A549 (cell line): ENCODE data around the gene PRKCE. TPM values are rescaled to one million over a fixed set of nuclear protein-coding genes. Genes with fewer than 3 reads are reported as not detected.

ENCODE experiments used
- ATAC-seq, 2 experiments: fragments of 200-7000 bp in 1 of 2; fragments of >200 bp in 1 of 2; cut with Nextera tagmentation in 1 of 2; cut with Tn5 transposase in 1 of 2; 3 replicates each; pipeline versions ENCODE4 v1.8.0 to v1.9.1; 2018 to 2020; ENCODE audit warnings: mild to moderate bottlenecking in 1 of 2, moderate library complexity in 1 of 2
- CTCF ChIA-PET: fragments of 300-600 bp; sonication (Branson Sonifier 250); formaldehyde crosslinking; extraction: SDS; loops from one replicate; lab custom pipeline; 2021; ENCODE audit warnings: antibody characterized with exemption, inconsistent platforms; lab: Yijun Ruan, JAX
- POLR2A ChIA-PET: fragments of 350-600 bp; formaldehyde crosslinking; extraction: SDS; loops from one replicate; lab custom pipeline; 2021; ENCODE audit warnings: antibody characterized with exemption, inconsistent platforms; lab: Yijun Ruan, JAX
- DNase-seq, 2 experiments: peaks; one replicate each; pipeline versions ENCODE4 v3.0.0 to v3.0.0-alpha.2; 2011 to 2016; ENCODE audit warnings: low read depth in 1 of 2, low spot score in 1 of 2
- FAIRE-seq: peaks from 2 replicates; lab custom pipeline; 2011; peaks lifted over from hg19 to GRCh38; lab: Jason Lieb, UNC
- H3K27ac ChIP-seq, 2 experiments: fragments of >200 bp; sonication (Bioruptor Twin); formaldehyde crosslinking; 3 replicates each; pipeline ENCODE4 v1.5.1; 2016 to 2017
- H3K4me1 ChIP-seq: fragments of >200 bp; sonication (Bioruptor Twin); formaldehyde crosslinking; 3 replicates; pipeline ENCODE4 v1.6.1; 2016
- H3K4me2 ChIP-seq: fragments of >200 bp; sonication (Bioruptor Twin); formaldehyde crosslinking; 3 replicates; pipeline ENCODE4 v1.6.1; 2016
- H3K4me3 ChIP-seq: fragments of >200 bp; sonication (Bioruptor Twin); formaldehyde crosslinking; 3 replicates; pipeline ENCODE4 v1.5.1; 2016
- H3K9me3 ChIP-seq: fragments of >200 bp; sonication (Bioruptor Twin); formaldehyde crosslinking; 3 replicates; pipeline ENCODE4 v1.6.1; 2016
- CBX2 ChIP-seq: fragments of 200-600 bp; sonication (generic); IDR thresholded peaks from 2 replicates; pipeline ENCODE4 v1.6.1; 2016; ENCODE audit warnings: low read depth, mild to moderate bottlenecking, borderline replicate concordance
- CEBPB ChIP-seq, 2 experiments: fragments of >200 bp in 1 of 2; sonication (Bioruptor Twin) in 1 of 2; formaldehyde crosslinking in 1 of 2; IDR thresholded peaks; 2 replicates each; pipeline ENCODE4 v1.6.1; 2012 to 2016
- CHD2 ChIP-seq: fragments of 150-350 bp; IDR thresholded peaks from 2 replicates; pipeline ENCODE4 v1.6.1; 2014; ENCODE audit warnings: low read length; ENCODE audit not compliant: partially characterized antibody
- CHD4 ChIP-seq: fragments of 200-600 bp; sonication (generic); IDR thresholded peaks from 2 replicates; pipeline ENCODE4 v1.6.1; 2016; ENCODE audit warnings: antibody characterized with exemption, mild to moderate bottlenecking, borderline replicate concordance
- EHF ChIP-seq: fragments of 250-450 bp; sonication (Bioruptor Pico); IDR thresholded peaks from 2 replicates; pipeline ENCODE4 v1.5.0; 2020; ENCODE audit warnings: mild to moderate bottlenecking
- EP300 ChIP-seq, 2 experiments: fragments of >200 bp; sonication (Bioruptor Twin); formaldehyde crosslinking; IDR thresholded peaks; 2 replicates in 1 of 2; 3 replicates in 1 of 2; pipeline ENCODE4 v1.6.1; 2016 to 2017
- ESRRA ChIP-seq: fragments of 150-350 bp; IDR thresholded peaks from 2 replicates; pipeline ENCODE4 v1.6.1; 2014; ENCODE audit warnings: mild to moderate bottlenecking, low read length, borderline replicate concordance
- FOSB ChIP-seq: fragments of 250-450 bp; sonication (Bioruptor Pico); IDR thresholded peaks from 2 replicates; pipeline ENCODE4 v1.5.0; 2020; ENCODE audit warnings: mild to moderate bottlenecking, moderate library complexity
- FOSL2 ChIP-seq, 2 experiments: fragments of 450-650 bp in 1 of 2; fragments of >200 bp in 1 of 2; sonication (Bioruptor Twin) in 1 of 2; formaldehyde crosslinking; IDR thresholded peaks; 2 replicates each; pipeline versions ENCODE4 v1.5.0 to v1.6.1; 2016 to 2020; ENCODE audit warnings: mild to moderate bottlenecking in 1 of 2, moderate library complexity in 1 of 2
- FOXS1 ChIP-seq: fragments of 250-450 bp; sonication (Bioruptor Pico); IDR thresholded peaks from 2 replicates; pipeline ENCODE4 v1.5.0; 2020; ENCODE audit warnings: mild to moderate bottlenecking, moderate library complexity
- HDAC2 ChIP-seq: fragments of 200-600 bp; sonication (generic); IDR thresholded peaks from 2 replicates; pipeline ENCODE4 v1.6.1; 2016
- HOXA7 ChIP-seq: fragments of 250-450 bp; sonication (Bioruptor Pico); IDR thresholded peaks from 2 replicates; pipeline ENCODE4 v1.5.0; 2020; ENCODE audit warnings: mild to moderate bottlenecking, moderate library complexity
- HOXB5 ChIP-seq: fragments of 250-450 bp; sonication (Bioruptor Pico); IDR thresholded peaks from 2 replicates; pipeline ENCODE4 v1.5.0; 2020; ENCODE audit warnings: mild to moderate bottlenecking, moderate library complexity
- MYC ChIP-seq: IDR thresholded peaks from 2 replicates; pipeline ENCODE4 v1.6.1; 2012; ENCODE audit warnings: mild to moderate bottlenecking, inconsistent platforms, low read length, improper control_type of control experiment, borderline replicate concordance
- NPAS2 ChIP-seq: fragments of 250-450 bp; sonication (Bioruptor Pico); IDR thresholded peaks from 2 replicates; pipeline ENCODE4 v1.8.0; 2022; ENCODE audit warnings: mild to moderate bottlenecking, moderate library complexity, borderline replicate concordance
- POLR2AphosphoS2 ChIP-seq: conservative IDR thresholded peaks from 2 replicates; pipeline ENCODE4 v1.6.1; 2012; ENCODE audit warnings: low read length, improper control_type of control experiment, inconsistent platforms
- RCOR1 ChIP-seq: fragments of 150-350 bp; IDR thresholded peaks from 2 replicates; pipeline ENCODE4 v1.6.1; 2014; ENCODE audit warnings: antibody characterized with exemption, low read length, low read depth
- SREBF2 ChIP-seq: fragments of 450-650 bp; IDR thresholded peaks from 2 replicates; pipeline ENCODE4 v1.6.1; 2014; ENCODE audit warnings: mild to moderate bottlenecking, moderate library complexity
- TFCP2L1 ChIP-seq: fragments of 250-450 bp; sonication (Bioruptor Pico); IDR thresholded peaks from 2 replicates; pipeline ENCODE4 v1.5.0; 2021; ENCODE audit warnings: mild to moderate bottlenecking
- ZFP36 ChIP-seq: fragments of 450-650 bp; IDR thresholded peaks from 2 replicates; pipeline ENCODE4 v1.6.1; 2014; ENCODE audit warnings: borderline replicate concordance; ENCODE audit not compliant: partially characterized antibody
- WGBS: methylation state at CpG from one replicate; pipeline ENCODE4 v1.1.6; 2017; ENCODE audit errors: missing lambda C conversion rate; 5-methylcytosine and 5-hydroxymethylcytosine counted together
- polyA plus RNA-seq, 4 experiments: library from polyadenylated mRNA; depleted of rRNA in 3 of 4; stranded (reverse); fragments of >200 nt; fragmentation: RNase III in 1 of 4; extraction: RNeasy Plus Mini Kit Qiagen cat#74134 plus additional on column Dnase treatment in 1 of 4; gene quantifications; 2 replicates in 3 of 4; 3 replicates in 1 of 4; pipeline ENCODE4 v1.2.3, GENCODE V29; 2011 to 2017
- TF ChIP-seq, protein P1 (sequence below): IDR thresholded peaks from 2 replicates; pipeline ENCODE4 v1.6.1; 2012; ENCODE audit warnings: low read depth, borderline replicate concordance
- TF ChIP-seq, protein P2 (sequence below): IDR thresholded peaks from 2 replicates; pipeline ENCODE4 v1.6.1; 2012

The PRKCE gene
- polyA plus RNA-seq, 2 of the 4 experiments (the other 2 are of a cell fraction): 11.5 to 12.0 TPM

DNA sequence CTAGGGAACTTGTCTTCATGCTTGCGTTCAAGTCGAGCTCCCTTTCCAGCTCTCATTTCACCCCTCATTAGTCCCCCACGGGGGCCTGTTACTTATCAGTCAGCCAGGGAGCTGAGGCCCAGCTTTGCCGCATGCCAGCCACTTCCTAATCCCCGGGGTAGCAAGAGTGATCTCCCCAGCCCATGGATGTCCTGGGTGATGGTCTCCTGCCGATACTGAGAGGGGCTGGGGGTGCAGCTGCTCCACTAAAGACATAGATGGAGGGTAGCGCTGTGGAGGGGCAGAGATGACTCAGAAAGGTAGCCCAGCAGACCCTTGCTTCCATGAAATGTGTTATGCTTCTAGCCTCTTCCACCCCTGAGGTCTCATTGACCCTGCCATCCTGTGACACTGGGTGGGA is 331.7 kb downstream of the PRKCE start:
- Histone ChIP-seq H3K27ac (no peak overlapping the region), H3K9me3 (no peaks in the 10 kb centered on the region), H3K4me1 (no peaks in the 10 kb centered on the region), H3K4me3 (no peak overlapping the region), H3K4me2 (no peak overlapping the region)
- POLR2A ChIA-PET: no interaction called here
- TF ChIP-seq CHD2 (no peak), POLR2AphosphoS2 (no peak), EP300 (IDR thresholded peaks at IDR 0.05) (no peak), FOXS1 (CRISPR knock-in tag) (no peak), HDAC2 (no peak), CEBPB (IDR thresholded peaks at IDR 0.05) (no peak)
- TF ChIP-seq, protein P1, sequence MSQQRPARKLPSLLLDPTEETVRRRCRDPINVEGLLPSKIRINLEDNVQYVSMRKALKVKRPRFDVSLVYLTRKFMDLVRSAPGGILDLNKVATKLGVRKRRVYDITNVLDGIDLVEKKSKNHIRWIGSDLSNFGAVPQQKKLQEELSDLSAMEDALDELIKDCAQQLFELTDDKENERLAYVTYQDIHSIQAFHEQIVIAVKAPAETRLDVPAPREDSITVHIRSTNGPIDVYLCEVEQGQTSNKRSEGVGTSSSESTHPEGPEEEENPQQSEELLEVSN: no peak
- WGBS: 90% methylated on average over 7 of the region's 7 CpGs
- CTCF ChIA-PET: interaction anchor here (1.0 to 5.6 kb wide), 3 partner anchors 9 to 28 kb away, joined by 3 to 28 read pairs (median 3); no protein-coding TSS in a partner anchor
- no peak for FAIRE-seq
- ATAC-seq: no peak
- no peak for DNase-seq

DNA sequence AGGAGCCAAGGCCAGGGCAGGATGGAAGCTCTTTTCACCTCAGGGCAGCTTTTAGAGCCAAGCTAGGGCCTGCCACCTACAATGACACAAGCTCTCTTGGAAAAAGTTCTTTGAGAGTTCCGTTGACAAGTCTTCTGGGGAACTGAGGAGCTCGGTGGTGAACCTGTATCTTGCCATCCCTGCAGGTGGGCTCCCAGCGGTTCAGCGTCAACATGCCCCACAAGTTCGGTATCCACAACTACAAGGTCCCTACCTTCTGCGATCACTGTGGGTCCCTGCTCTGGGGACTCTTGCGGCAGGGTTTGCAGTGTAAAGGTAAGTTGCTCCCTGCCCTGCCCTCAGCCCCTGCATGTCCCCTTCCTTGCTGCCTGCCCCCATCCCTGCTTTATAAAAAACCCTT is 332.9 kb downstream of the PRKCE start:
- POLR2A ChIA-PET: no interaction called here
- Histone ChIP-seq H3K27ac (no peak overlapping the region), H3K4me3 (no peak overlapping the region), H3K4me2 (no peak overlapping the region), H3K4me1 (no peaks in the 10 kb centered on the region), H3K9me3 (no peaks in the 10 kb centered on the region)
- FAIRE-seq: no peak
- CTCF ChIA-PET: interaction anchor here (0.7 to 5.6 kb wide), 3 partner anchors 8 to 1930 kb away, joined by 3 to 28 read pairs (median 3); no protein-coding TSS in a partner anchor
- no peak for DNase-seq
- no peak for ATAC-seq
- TF ChIP-seq CHD4: no peak
- WGBS: 93% methylated on average over 7 of the region's 7 CpGs

- whole genome bisulfite sequencing: 93% methylated on average over 13 of the region's 13 CpGs
- ChIA-PET POLR2A (no interaction called here), CTCF (interaction anchor here (0.8 to 5.6 kb wide), 3 partner anchors 7 to 21 kb away, joined by 3 to 28 read pairs (median 3); no protein-coding TSS in a partner anchor)
- no peak for DNase-seq
- Histone ChIP-seq H3K4me3 (no peak overlapping the region), H3K4me1 (no peaks in the 10 kb centered on the region), H3K4me2 (no peak overlapping the region), H3K27ac (no peak overlapping the region)
- FAIRE-seq: no peak
- no peak for ATAC-seq
- TF ChIP-seq NPAS2 (CRISPR knock-in tag) (no peak), ZFP36 (no peak), ESRRA (no peak), SREBF2 (no peak), EHF (CRISPR knock-in tag) (no peak), RCOR1 (no peak), FOSB (no peak), MYC (no peak), CBX2 (no peak), HOXA7 (no peak), HOXB5 (CRISPR knock-in tag) (no peak), TFCP2L1 (CRISPR knock-in tag) (no peak), FOSL2 (IDR thresholded peaks at IDR 0.05) (no peak), FOSL2 (CRISPR knock-in tag; IDR thresholded peaks at IDR 0.05) (no peak)
- TF ChIP-seq, protein P2, sequence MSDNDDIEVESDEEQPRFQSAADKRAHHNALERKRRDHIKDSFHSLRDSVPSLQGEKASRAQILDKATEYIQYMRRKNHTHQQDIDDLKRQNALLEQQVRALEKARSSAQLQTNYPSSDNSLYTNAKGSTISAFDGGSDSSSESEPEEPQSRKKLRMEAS: no peak
- TF ChIP-seq, all 56 proteins: peak for 0
- no peaks in the 10 kb centered on the region for H3K9me3 ChIP-seq
Measured at GRCh38 chr2:45984896-45985473, 333.5 kb downstream of the PRKCE start.
